Activated B cell treated with CpG ODN at 0.5 μM for 24 hours (primary cell): ENCODE data around the gene HNRNPLL. TPM values are rescaled to one million over a fixed set of nuclear protein-coding genes. Genes with fewer than 3 reads are reported as not detected.

ENCODE experiments used
- ATAC-seq: fragments of 200-7000 bp; cut with Tn5 transposase; one replicate; pipeline ENCODE4 v1.10.0; 2021; ENCODE audit warnings: low read depth, mild to moderate bottlenecking, moderate library complexity
- CTCF ChIA-PET: fragments of 350-600 bp; sonication (Branson Sonifier 250); formaldehyde crosslinking; loops from one replicate; lab custom pipeline; 2021; ENCODE audit warnings: antibody characterized with exemption; lab: Charles Lee
- POLR2A ChIA-PET: fragments of 350-600 bp; sonication (Branson Sonifier 250); formaldehyde crosslinking; loops from one replicate; lab custom pipeline; 2021; ENCODE audit warnings: antibody characterized with exemption; lab: Charles Lee
- DNase-seq: peaks from one replicate; pipeline ENCODE4 v3.0.0; 2022
- H3K27ac Mint-ChIP-seq: one replicate; pipeline ENCODE4 v1.8.0; 2020; ENCODE audit warnings: mixed read lengths
- H3K27me3 Mint-ChIP-seq: one replicate; pipeline ENCODE4 v1.8.0; 2021; ENCODE audit warnings: mixed read lengths
- H3K36me3 Mint-ChIP-seq: one replicate; pipeline ENCODE4 v1.8.0; 2021; ENCODE audit warnings: low read depth, mixed read lengths
- H3K4me1 Mint-ChIP-seq: one replicate; pipeline ENCODE4 v1.8.0; 2021; ENCODE audit warnings: mixed read lengths
- H3K4me3 Mint-ChIP-seq: one replicate; pipeline ENCODE4 v1.8.0; 2020; ENCODE audit warnings: mild to moderate bottlenecking, mixed read lengths
- H3K9me3 Mint-ChIP-seq: one replicate; pipeline ENCODE4 v1.8.0; 2020; ENCODE audit warnings: mixed read lengths
- CTCF ChIP-seq: fragments of 200-600 bp; IDR thresholded peaks from one replicate; pipeline ENCODE4 v1.8.0; 2022; ENCODE audit warnings: antibody characterized with exemption, mild to moderate bottlenecking
- intact Hi-C: fragments of 100-400 bp; cut with micrococcal nuclease; formaldehyde crosslinking; loops from one replicate; pipeline ENCODE4 v1.15.1; 2024
- total RNA-seq: library from RNA; stranded (reverse); gene quantifications from 2 replicates; pipeline ENCODE4 v1.2.3, GENCODE V29; 2022

HNRNPLL gene
- total RNA-seq, 1 donor from 2014 or later: 8.8 TPM

DNA sequence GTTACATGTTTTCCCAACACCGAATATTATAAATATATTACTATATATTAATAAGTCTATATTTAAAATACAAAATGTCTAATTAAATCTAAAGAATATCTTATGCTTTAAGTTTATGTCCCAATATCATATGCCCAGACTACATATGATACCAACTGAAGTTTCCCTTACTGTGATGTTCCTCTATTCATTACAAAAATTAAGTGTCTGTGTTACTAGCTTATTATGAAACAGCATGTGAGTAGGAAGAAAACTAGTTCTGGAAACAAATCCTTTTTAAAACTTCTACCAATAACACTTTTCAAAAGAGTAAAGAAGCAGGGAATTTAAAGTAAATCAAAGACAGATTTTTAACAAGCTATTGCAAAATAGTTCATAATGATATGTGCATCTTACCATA lies 17.8 kb downstream of the HNRNPLL start:
- TF ChIP-seq CTCF: no peak
- Mint-ChIP-seq H3K27ac (no peak overlapping the region), H3K4me1 (no peaks in the 10 kb centered on the region), H3K27me3 (peaks cover 13% of the 10 kb centered on the region), H3K4me3 (no peak overlapping the region), H3K9me3 (no peaks in the 10 kb centered on the region), H3K36me3 (peaks cover 1% of the 10 kb centered on the region)
- intact Hi-C loops: loop anchor here (5.0 kb wide), 2 partner anchors 252 to 268 kb away; no protein-coding TSS in a partner anchor
- CTCF ChIA-PET: interaction anchor here (4.6 kb wide), 1 partner anchor 156 kb away, joined by 75 read pairs; no protein-coding TSS in a partner anchor
- no peak for DNase-seq
- ATAC-seq: no peak
- POLR2A ChIA-PET: no interaction called here

GRCh38 chr2:38583994-38584393 lies 18.7 kb downstream of the HNRNPLL start:
- POLR2A ChIA-PET: interaction anchor here (1.4 kb wide), 1 partner anchor 167 kb away, joined by 4 read pairs; the partner anchor contains the start of gene SRSF7
- CTCF ChIA-PET: interaction anchor here (2.9 to 4.6 kb wide), 2 partner anchors 48 to 157 kb away, joined by 16 to 75 read pairs; no protein-coding TSS in a partner anchor
- ATAC-seq: no peak
- H3K9me3 Mint-ChIP-seq: no peaks in the 10 kb centered on the region
- peaks cover 1% of the 10 kb centered on the region for H3K36me3 Mint-ChIP-seq
- no peak overlapping the region for H3K4me3 Mint-ChIP-seq
- intact Hi-C loops: loop anchor here (5.0 kb wide), 2 partner anchors 253 to 267 kb away; no protein-coding TSS in a partner anchor
- peaks cover 11% of the 10 kb centered on the region for H3K27me3 Mint-ChIP-seq
- TF ChIP-seq CTCF: no peak
- H3K27ac Mint-ChIP-seq: no peak overlapping the region
- no peak for DNase-seq
- no peaks in the 10 kb centered on the region for H3K4me1 Mint-ChIP-seq

DNA sequence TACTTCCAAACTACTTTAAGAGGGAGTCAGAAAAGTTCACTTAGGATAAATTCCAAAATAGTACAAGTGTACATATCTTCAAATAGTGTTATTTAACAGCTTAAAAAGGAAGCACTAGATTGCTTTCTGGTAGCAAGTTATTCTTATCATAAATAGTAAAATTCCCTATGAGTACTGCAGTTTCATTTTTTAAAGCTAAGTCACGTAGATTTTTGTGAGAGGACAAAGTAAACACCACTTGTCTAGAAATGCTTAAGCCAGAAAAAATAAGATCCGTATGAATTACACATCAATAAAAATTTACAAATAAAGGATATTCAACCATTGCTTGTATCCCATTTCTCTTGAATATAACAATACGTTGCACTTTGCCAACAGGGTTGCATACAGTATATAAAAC lies 19.2 kb downstream of the HNRNPLL start:
- no peak for DNase-seq
- no peaks in the 10 kb centered on the region for H3K9me3 Mint-ChIP-seq
- POLR2A ChIA-PET: interaction anchor here (1.4 kb wide), 1 partner anchor 167 kb away, joined by 4 read pairs; the partner anchor contains the start of gene SRSF7
- intact Hi-C loops: loop anchor here (5.0 kb wide), 2 partner anchors 254 to 266 kb away; no protein-coding TSS in a partner anchor
- H3K4me1 Mint-ChIP-seq: no peaks in the 10 kb centered on the region
- H3K27me3 Mint-ChIP-seq: peaks cover 11% of the 10 kb centered on the region
- H3K27ac Mint-ChIP-seq: no peak overlapping the region
- CTCF ChIA-PET: interaction anchor here (2.9 to 4.6 kb wide), 2 partner anchors 47 to 157 kb away, joined by 16 to 75 read pairs; no protein-coding TSS in a partner anchor
- no peak for ATAC-seq
- TF ChIP-seq CTCF: no peak
- no peak overlapping the region for H3K4me3 Mint-ChIP-seq
- H3K36me3 Mint-ChIP-seq: peaks cover 1% of the 10 kb centered on the region

- DNase-seq (no peak), ATAC-seq (peak; percentile 71)
- Mint-ChIP-seq H3K9me3 (no peaks in the 10 kb centered on the region), H3K36me3 (peaks cover 1% of the 10 kb centered on the region), H3K4me1 (no peaks in the 10 kb centered on the region), H3K4me3 (no peak overlapping the region), H3K27ac (no peak overlapping the region), H3K27me3 (peaks cover 15% of the 10 kb centered on the region)
- TF ChIP-seq CTCF: no peak
- ChIA-PET POLR2A (interaction anchor here (1.2 to 2.1 kb wide), 2 partner anchors 162 to 169 kb away, joined by 3 to 12 read pairs; partner anchors contain the start of gene SRSF7), CTCF (interaction anchor here (0.9 to 4.6 kb wide), 34 partner anchors 9 to 648 kb away, joined by 3 to 75 read pairs (median 6); partner anchors contain the start of gene GALM)
- intact Hi-C loops: loop anchor here (1.0 to 5.0 kb wide), 7 partner anchors 21 to 649 kb away; partner anchors contain the start of gene HNRNPLL
These were observed 21.3 kb downstream of the HNRNPLL start for GRCh38 chr2:38581193-38582147.
